Measurements from ENCODE around the gene AGGF1.
"Not testable (repeated sequence)": the region's sequence is repeated elsewhere in the genome, so short reads cannot be mapped to it uniquely, and the experiment has no call there.

AGGF1 gene

GRCh38 chr5:77030097-77031071 is at the start of gene AGGF1:
Gene AGGF1 (plus strand): TSS chr5:77030404. CDS start chr5:77030767, 363 bp downstream.
- DNase-seq: peak; percentile 86 to 95

GRCh38 chr5:76980518-76981144 is 49.6 kb upstream of the AGGF1 start:
- no peak for DNase-seq

GRCh38 chr5:76982450-76982849 is 47.8 kb upstream of the AGGF1 start:
- DNase-seq: no peak

- DNase-seq: no peak
Observed at GRCh38 chr5:76983468-76983867, 46.7 kb upstream of the AGGF1 start.

GRCh38 chr5:76986825-76987526 is 43.2 kb upstream of the AGGF1 start:
- no peak for DNase-seq

GRCh38 chr5:76990899-76991459 is 39.2 kb upstream of the AGGF1 start:
- no peak for DNase-seq

- not testable (repeated sequence) for DNase-seq
Observed at GRCh38 chr5:76993436-76993835, 36.8 kb upstream of the AGGF1 start.

- DNase-seq: no peak
Observed at GRCh38 chr5:76994337-76994736, 35.9 kb upstream of the AGGF1 start.

- DNase-seq: not testable (repeated sequence)
Observed at GRCh38 chr5:76998251-76998650, 32.0 kb upstream of the AGGF1 start.

- no peak for DNase-seq
Observed at GRCh38 chr5:76999451-76999850, 30.8 kb upstream of the AGGF1 start.

- DNase-seq: no peak
Observed at GRCh38 chr5:77003246-77003645, 27.0 kb upstream of the AGGF1 start.

- DNase-seq: no peak
Observed at GRCh38 chr5:77006124-77006523, 24.1 kb upstream of the AGGF1 start.

- DNase-seq: no peak
Observed at GRCh38 chr5:77008413-77008812, 21.8 kb upstream of the AGGF1 start.

- no peak for DNase-seq
Observed at GRCh38 chr5:77010243-77010642, 20.0 kb upstream of the AGGF1 start.

GRCh38 chr5:77011498-77011897 is 18.7 kb upstream of the AGGF1 start:
- no peak for DNase-seq

GRCh38 chr5:77012601-77013000 is 17.6 kb upstream of the AGGF1 start:
- no peak for DNase-seq

GRCh38 chr5:77015938-77016569 is 14.2 kb upstream of the AGGF1 start:
- DNase-seq: no peak

- DNase-seq: no peak
Observed at GRCh38 chr5:77016962-77017361, 13.2 kb upstream of the AGGF1 start.

GRCh38 chr5:77017668-77018067 is 12.5 kb upstream of the AGGF1 start:
- DNase-seq: no peak

- no peak for DNase-seq
Observed at GRCh38 chr5:77022511-77023417, 7.4 kb upstream of the AGGF1 start.

- no peak for DNase-seq
Observed at GRCh38 chr5:77024490-77024889, 5.7 kb upstream of the AGGF1 start.
